Panc1 (cell line): ENCODE measurements around the gene NDOR1. TPM values are rescaled to one million over a fixed set of nuclear protein-coding genes. Genes with fewer than 3 reads are reported as not detected.

Source experiments
- ATAC-seq: fragments of 200-7000 bp; cut with Tn5 transposase; 2 replicates; pipeline ENCODE4 v1.9.1; 2020; ENCODE audit warnings: mild to moderate bottlenecking, moderate library complexity
- BruUV-seq: library from RNA; stranded (reverse); fragments of 400-500 nt; replicated peaks from 2 replicates; lab custom pipeline; 2021; lab: Mats Ljungman, UMichigan
- CTCF ChIA-PET: fragments of 300-600 bp; sonication (Branson Sonifier 250); formaldehyde crosslinking; loops from one replicate; lab custom pipeline; 2022; ENCODE audit warnings: antibody characterized with exemption; lab: Charles Lee
- POLR2A ChIA-PET: fragments of 300-600 bp; sonication (Branson Sonifier 250); formaldehyde crosslinking; loops from one replicate; lab custom pipeline; 2022; ENCODE audit warnings: antibody characterized with exemption; lab: Charles Lee
- DNase-seq: peaks from one replicate; pipeline ENCODE4 v3.0.0-alpha.2; 2010; ENCODE audit warnings: low read depth, low spot score
- H3K27ac ChIP-seq: 2 replicates; pipeline ENCODE4 v1.5.1; 2011; ENCODE audit warnings: mild to moderate bottlenecking, low read length, inconsistent platforms
- H3K27me3 ChIP-seq: fragments of 200-500 bp; sonication (Bioruptor generic); 2 replicates; pipeline ENCODE4 v1.6.0; 2014; ENCODE audit warnings: low read length, inconsistent platforms; ENCODE audit not compliant: control insufficient read depth, insufficient read depth
- H3K36me3 ChIP-seq: fragments of 200-500 bp; sonication (Bioruptor generic); 2 replicates; pipeline ENCODE4 v1.5.1; 2014; ENCODE audit warnings: inconsistent platforms, mild to moderate bottlenecking, low read length, moderate library complexity; ENCODE audit not compliant: control insufficient read depth, insufficient read depth
- H3K4me1 ChIP-seq: 2 replicates; pipeline ENCODE4 v1.5.1; 2011; ENCODE audit warnings: inconsistent platforms, mild to moderate bottlenecking, low read length, moderate library complexity; ENCODE audit not compliant: control insufficient read depth, insufficient read depth
- H3K4me3 ChIP-seq, 2 experiments: 2 replicates each; pipeline ENCODE4 v1.5.1; 2011 to 2012; ENCODE audit warnings: low read depth in 2 of 2, low read length in 2 of 2, mild to moderate bottlenecking in 2 of 2, inconsistent platforms in 1 of 2, moderate library complexity in 1 of 2
- H3K9me3 ChIP-seq: fragments of 200-500 bp; sonication (Bioruptor generic); 2 replicates; pipeline ENCODE4 v1.5.1; 2014; ENCODE audit warnings: low read depth, mild to moderate bottlenecking, inconsistent platforms, low read length, moderate library complexity; ENCODE audit not compliant: control insufficient read depth, insufficient read depth
- CTCF ChIP-seq: fragments of 450-650 bp; IDR thresholded peaks from 2 replicates; pipeline ENCODE4 v1.5.1; 2017; ENCODE audit warnings: mild to moderate bottlenecking
- POLR2AphosphoS5 ChIP-seq: IDR thresholded peaks from 2 replicates; pipeline ENCODE4 v1.6.1; 2012; ENCODE audit warnings: mild to moderate bottlenecking, low read depth, low read length, moderate library complexity
- SIN3A ChIP-seq: IDR thresholded peaks from 2 replicates; pipeline ENCODE4 v1.6.1; 2012; ENCODE audit warnings: low read depth, mild to moderate bottlenecking, low read length, moderate library complexity, borderline replicate concordance; ENCODE audit not compliant: insufficient read depth
- TCF7L2 ChIP-seq: IDR thresholded peaks from 2 replicates; pipeline ENCODE4 v1.6.1; 2011; ENCODE audit warnings: mild to moderate bottlenecking, low read depth, low read length, inconsistent platforms
- in situ Hi-C: cut with HindIII; loops from 2 replicates; pipeline ENCODE4 v1.10.0; 2016; ENCODE audit warnings: low sequenced_read_pairs, low pct_unique_long_range_greater_than_20kb
- intact Hi-C: fragments of 100-400 bp; cut with micrococcal nuclease; formaldehyde crosslinking; loops from one replicate; pipeline ENCODE4 v1.10.0; 2022; ENCODE audit not compliant: unreplicated experiment
- total RNA-seq: library from RNA; stranded (reverse); gene quantifications from one replicate; pipeline ENCODE4 v1.2.1, GENCODE V29; 2021; ENCODE audit not compliant: unreplicated experiment
- TF ChIP-seq, protein P1 (sequence below), 2 experiments: IDR thresholded peaks; 2 replicates each; pipeline ENCODE4 v1.6.1; 2011 to 2012; ENCODE audit warnings: low read depth in 2 of 2, control low read depth in 1 of 2, low read length in 1 of 2, mild to moderate bottlenecking in 1 of 2, moderate library complexity in 1 of 2; ENCODE audit not compliant: insufficient read depth in 1 of 2

Gene NDOR1
- total RNA-seq, 1 experiment from 2014 or later, result 15.6 TPM

DNA sequence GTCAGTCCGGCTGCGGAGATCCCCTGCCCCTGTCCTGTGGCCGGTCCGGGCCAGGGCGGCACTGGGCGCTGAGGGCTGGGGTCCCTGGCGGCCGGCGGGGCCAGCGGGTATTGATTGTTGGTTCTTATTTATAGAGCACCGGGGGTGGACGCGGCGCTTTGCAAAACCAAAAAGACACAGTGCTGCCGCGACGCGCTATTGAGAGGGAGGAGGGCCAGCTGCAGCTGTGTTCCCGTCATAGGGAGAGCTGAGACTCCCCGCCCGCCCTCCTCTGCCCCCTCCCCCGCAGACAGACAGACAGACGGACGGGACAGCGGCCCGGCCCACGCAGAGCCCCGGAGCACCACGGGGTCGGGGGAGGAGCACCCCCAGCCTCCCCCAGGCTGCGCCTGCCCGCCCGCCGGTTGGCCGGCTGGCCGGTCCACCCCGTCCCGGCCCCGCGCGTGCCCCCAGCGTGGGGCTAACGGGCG is 38.2 kb upstream of the NDOR1 start:
- no peak for TF ChIP-seq SIN3A
- TF ChIP-seq TCF7L2, result no peak
- no peak for TF ChIP-seq POLR2AphosphoS5
- TF ChIP-seq, protein P1, sequence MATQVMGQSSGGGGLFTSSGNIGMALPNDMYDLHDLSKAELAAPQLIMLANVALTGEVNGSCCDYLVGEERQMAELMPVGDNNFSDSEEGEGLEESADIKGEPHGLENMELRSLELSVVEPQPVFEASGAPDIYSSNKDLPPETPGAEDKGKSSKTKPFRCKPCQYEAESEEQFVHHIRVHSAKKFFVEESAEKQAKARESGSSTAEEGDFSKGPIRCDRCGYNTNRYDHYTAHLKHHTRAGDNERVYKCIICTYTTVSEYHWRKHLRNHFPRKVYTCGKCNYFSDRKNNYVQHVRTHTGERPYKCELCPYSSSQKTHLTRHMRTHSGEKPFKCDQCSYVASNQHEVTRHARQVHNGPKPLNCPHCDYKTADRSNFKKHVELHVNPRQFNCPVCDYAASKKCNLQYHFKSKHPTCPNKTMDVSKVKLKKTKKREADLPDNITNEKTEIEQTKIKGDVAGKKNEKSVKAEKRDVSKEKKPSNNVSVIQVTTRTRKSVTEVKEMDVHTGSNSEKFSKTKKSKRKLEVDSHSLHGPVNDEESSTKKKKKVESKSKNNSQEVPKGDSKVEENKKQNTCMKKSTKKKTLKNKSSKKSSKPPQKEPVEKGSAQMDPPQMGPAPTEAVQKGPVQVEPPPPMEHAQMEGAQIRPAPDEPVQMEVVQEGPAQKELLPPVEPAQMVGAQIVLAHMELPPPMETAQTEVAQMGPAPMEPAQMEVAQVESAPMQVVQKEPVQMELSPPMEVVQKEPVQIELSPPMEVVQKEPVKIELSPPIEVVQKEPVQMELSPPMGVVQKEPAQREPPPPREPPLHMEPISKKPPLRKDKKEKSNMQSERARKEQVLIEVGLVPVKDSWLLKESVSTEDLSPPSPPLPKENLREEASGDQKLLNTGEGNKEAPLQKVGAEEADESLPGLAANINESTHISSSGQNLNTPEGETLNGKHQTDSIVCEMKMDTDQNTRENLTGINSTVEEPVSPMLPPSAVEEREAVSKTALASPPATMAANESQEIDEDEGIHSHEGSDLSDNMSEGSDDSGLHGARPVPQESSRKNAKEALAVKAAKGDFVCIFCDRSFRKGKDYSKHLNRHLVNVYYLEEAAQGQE (IDR thresholded peaks at IDR 0.05; ENCODE audit: insufficient read depth in 1 of 2, low read depth in 2 of 2, low read length in 1 of 2), result no peak
- no peak for TF ChIP-seq CTCF
- Histone ChIP-seq H3K36me3 (no peaks in the 10 kb centered on the region), H3K4me1 (peaks cover 6% of the 10 kb centered on the region), H3K4me3 (peak overlapping the region; percentile 27 to 37; a peak in 3 of 4 replicates), H3K9me3 (no peaks in the 10 kb centered on the region), H3K27me3 (no peaks in the 10 kb centered on the region), H3K27ac (no peak overlapping the region)
- no peak for ATAC-seq
- no TSS peak for BruUV-seq
- in situ Hi-C loops, result no loop called here
- POLR2A ChIA-PET, result no interaction called here
- DNase-seq, result no peak
- CTCF ChIA-PET, result interaction anchor here (0.6 to 1.3 kb wide), 3 partner anchors 14 to 23 kb away, joined by 4 to 7 read pairs (median 5); no protein-coding TSS in a partner anchor
- intact Hi-C loops, result no loop called here

DNA sequence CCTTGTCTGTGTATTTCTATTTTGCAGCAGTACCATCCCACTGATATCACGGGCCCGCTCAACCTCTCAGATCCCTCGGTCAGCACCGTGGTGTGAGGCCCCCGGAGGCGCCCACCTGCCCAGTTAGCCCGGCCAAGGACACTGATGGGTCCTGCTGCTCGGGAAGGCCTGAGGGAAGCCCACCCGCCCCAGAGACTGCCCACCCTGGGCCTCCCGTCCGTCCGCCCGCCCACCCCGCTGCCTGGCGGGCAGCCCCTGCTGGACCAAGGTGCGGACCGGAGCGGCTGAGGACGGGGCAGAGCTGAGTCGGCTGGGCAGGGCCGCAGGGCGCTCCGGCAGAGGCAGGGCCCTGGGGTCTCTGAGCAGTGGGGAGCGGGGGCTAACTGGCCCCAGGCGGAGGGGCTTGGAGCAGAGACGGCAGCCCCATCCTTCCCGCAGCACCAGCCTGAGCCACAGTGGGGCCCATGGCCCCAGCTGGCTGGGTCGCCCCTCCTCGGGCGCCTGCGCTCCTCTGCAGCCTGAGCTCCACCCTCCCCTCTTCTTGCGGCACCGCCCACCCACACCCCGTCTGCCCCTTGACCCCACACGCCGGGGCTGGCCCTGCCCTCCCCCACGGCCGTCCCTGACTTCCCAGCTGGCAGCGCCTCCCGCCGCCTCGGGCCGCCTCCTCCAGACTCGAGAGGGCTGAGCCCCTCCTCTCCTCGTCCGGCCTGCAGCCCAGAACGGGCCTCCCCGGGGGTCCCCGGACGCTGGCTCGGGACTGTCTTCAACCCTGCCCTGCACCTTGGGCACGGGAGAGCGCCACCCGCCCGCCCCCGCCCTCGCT is 37.5 kb upstream of the NDOR1 start:
- peak overlapping the region; percentile 27 to 37; a peak in 3 of 4 replicates for H3K4me3 ChIP-seq
- POLR2A ChIA-PET, result no interaction called here
- BruUV-seq, result no TSS peak
- ATAC-seq (peak; percentile 35), DNase-seq (no peak)
- intact Hi-C loops (no loop called here), in situ Hi-C loops (no loop called here)
- no peak overlapping the region for H3K27ac ChIP-seq
- no peaks in the 10 kb centered on the region for H3K9me3 ChIP-seq
- peaks cover 6% of the 10 kb centered on the region for H3K4me1 ChIP-seq
- TF ChIP-seq CTCF (no peak), TCF7L2 (no peak), POLR2AphosphoS5 (no peak), SIN3A (no peak)
- TF ChIP-seq, protein P1 (IDR thresholded peaks at IDR 0.05; ENCODE audit: insufficient read depth in 1 of 2, low read depth in 2 of 2, low read length in 1 of 2), result no peak
- CTCF ChIA-PET, result interaction anchor here (1.3 kb wide), 1 partner anchor 13 kb away, joined by 4 read pairs; no protein-coding TSS in a partner anchor
- H3K36me3 ChIP-seq, result no peaks in the 10 kb centered on the region
- H3K27me3 ChIP-seq, result no peaks in the 10 kb centered on the region
